HEK293 (cell line): ENCODE results near the gene NCK2.

ENCODE experiments used
- CTCF ChIA-PET: fragments of 350-600 bp; formaldehyde crosslinking; extraction: SDS; loops from one replicate; lab custom pipeline; 2021; ENCODE audit warnings: antibody characterized with exemption; lab: Yijun Ruan, JAX
- POLR2A ChIA-PET: fragments of 300-600 bp; formaldehyde crosslinking; extraction: SDS; loops from one replicate; lab custom pipeline; 2020; ENCODE audit warnings: antibody characterized with exemption, inconsistent platforms; lab: Yijun Ruan, JAX
- H3K27ac ChIP-seq: fragments of 200-500 bp; sonication (Bioruptor generic); 2 replicates; pipeline ENCODE4 v1.5.1; 2014; ENCODE audit warnings: low read depth, low read length, control low read depth, inconsistent platforms; ENCODE audit errors: extremely low read depth
- H3K36me3 ChIP-seq, 2 experiments: fragments of 200-500 bp in 1 of 2; sonication (Bioruptor generic) in 1 of 2; 1 replicate in 1 of 2; 2 replicates in 1 of 2; pipeline ENCODE4 v1.5.1; 2014 to 2017; ENCODE audit warnings: inconsistent platforms in 2 of 2, low read length in 2 of 2; ENCODE audit not compliant: control insufficient read depth in 2 of 2, insufficient read depth in 1 of 2
- H3K4me1 ChIP-seq: fragments of 200-500 bp; sonication (Bioruptor generic); 2 replicates; pipeline ENCODE4 v1.5.1; 2014; ENCODE audit warnings: mild to moderate bottlenecking, low read length, inconsistent platforms; ENCODE audit not compliant: control insufficient read depth, insufficient read depth
- H3K4me3 ChIP-seq: 2 replicates; pipeline ENCODE4 v1.5.1; 2011; ENCODE audit warnings: low read depth, mild to moderate bottlenecking, control low read depth, low read length, moderate library complexity
- H3K9me3 ChIP-seq: fragments of 200-500 bp; sonication (Bioruptor generic); 2 replicates; pipeline ENCODE4 v1.5.1; 2014; ENCODE audit warnings: low read depth, low read length, inconsistent platforms; ENCODE audit not compliant: control insufficient read depth, insufficient read depth
- KLF8 ChIP-seq: fragments of 450-650 bp; formaldehyde crosslinking; IDR thresholded peaks from 2 replicates; pipeline ENCODE4 v1.5.1; 2016; ENCODE audit warnings: missing biosample characterization, missing genetic modification characterization
- OSR2 ChIP-seq: fragments of 450-650 bp; formaldehyde crosslinking; IDR thresholded peaks from 2 replicates; pipeline ENCODE4 v1.5.1; 2016; ENCODE audit warnings: missing biosample characterization, missing genetic modification characterization
- REPIN1 ChIP-seq: fragments of 450-650 bp; formaldehyde crosslinking; IDR thresholded peaks from 2 replicates; pipeline ENCODE4 v1.5.1; 2017; ENCODE audit warnings: missing biosample characterization, missing genetic modification characterization, low read depth
- ZIC2 ChIP-seq: fragments of 450-650 bp; formaldehyde crosslinking; IDR thresholded peaks from 2 replicates; pipeline ENCODE4 v1.5.1; 2016; ENCODE audit warnings: missing biosample characterization, missing genetic modification characterization
- ZNF133 ChIP-seq: fragments of 450-650 bp; formaldehyde crosslinking; IDR thresholded peaks from 2 replicates; pipeline ENCODE4 v1.5.1; 2016; ENCODE audit warnings: missing biosample characterization, missing genetic modification characterization
- ZNF16 ChIP-seq: fragments of 450-650 bp; formaldehyde crosslinking; IDR thresholded peaks from 2 replicates; pipeline ENCODE4 v1.5.1; 2016; ENCODE audit warnings: low read depth, missing biosample characterization, missing genetic modification characterization
- ZNF2 ChIP-seq: fragments of 450-650 bp; formaldehyde crosslinking; IDR thresholded peaks from 2 replicates; pipeline ENCODE4 v1.5.1; 2016; ENCODE audit warnings: missing biosample characterization, missing genetic modification characterization
- ZNF221 ChIP-seq: fragments of 450-650 bp; formaldehyde crosslinking; IDR thresholded peaks from 2 replicates; pipeline ENCODE4 v1.5.1; 2017; ENCODE audit warnings: missing biosample characterization, missing genetic modification characterization, borderline replicate concordance
- ZNF292 ChIP-seq: fragments of 450-650 bp; formaldehyde crosslinking; IDR thresholded peaks from 2 replicates; pipeline ENCODE4 v1.5.1; 2016; ENCODE audit warnings: low read depth, missing biosample characterization, missing genetic modification characterization, borderline replicate concordance
- ZNF324 ChIP-seq: fragments of 450-650 bp; formaldehyde crosslinking; IDR thresholded peaks from 2 replicates; pipeline ENCODE4 v1.5.1; 2016; ENCODE audit warnings: missing biosample characterization, missing genetic modification characterization
- ZNF335 ChIP-seq: fragments of 450-650 bp; formaldehyde crosslinking; conservative IDR thresholded peaks from 2 replicates; pipeline ENCODE4 v1.5.1; 2016; ENCODE audit warnings: missing biosample characterization, missing genetic modification characterization
- ZNF521 ChIP-seq: fragments of 450-650 bp; formaldehyde crosslinking; IDR thresholded peaks from 2 replicates; pipeline ENCODE4 v1.5.1; 2017; ENCODE audit warnings: missing biosample characterization, mild to moderate bottlenecking, missing genetic modification characterization
- ZNF558 ChIP-seq: fragments of 450-650 bp; formaldehyde crosslinking; IDR thresholded peaks from 2 replicates; pipeline ENCODE4 v1.5.1; 2016; ENCODE audit warnings: missing biosample characterization, missing genetic modification characterization
- ZNF623 ChIP-seq: fragments of 450-650 bp; formaldehyde crosslinking; IDR thresholded peaks from 2 replicates; pipeline ENCODE4 v1.5.1; 2016; ENCODE audit warnings: missing biosample characterization, missing genetic modification characterization
- ZNF624 ChIP-seq: fragments of 450-650 bp; formaldehyde crosslinking; IDR thresholded peaks from 2 replicates; pipeline ENCODE4 v1.5.1; 2017; ENCODE audit warnings: missing biosample characterization, missing genetic modification characterization
- ZNF747 ChIP-seq: fragments of 450-650 bp; formaldehyde crosslinking; IDR thresholded peaks from 2 replicates; pipeline ENCODE4 v1.5.1; 2016; ENCODE audit warnings: missing biosample characterization, missing genetic modification characterization
- ZNF776 ChIP-seq: fragments of 450-650 bp; formaldehyde crosslinking; IDR thresholded peaks from 2 replicates; pipeline ENCODE4 v1.5.0; 2017; ENCODE audit warnings: missing biosample characterization, missing genetic modification characterization, borderline replicate concordance
- ZSCAN16 ChIP-seq: fragments of 450-650 bp; formaldehyde crosslinking; IDR thresholded peaks from 2 replicates; pipeline ENCODE4 v1.5.1; 2016; ENCODE audit warnings: missing biosample characterization, missing genetic modification characterization
- TF ChIP-seq, protein P1 (sequence below): fragments of 450-650 bp; IDR thresholded peaks from 2 replicates; pipeline ENCODE4 v1.5.1; 2018; ENCODE audit warnings: missing biosample characterization, mild to moderate bottlenecking, missing genetic modification characterization
- TF ChIP-seq, protein P2 (sequence below): fragments of 450-650 bp; formaldehyde crosslinking; IDR thresholded peaks from 2 replicates; pipeline ENCODE4 v1.5.1; 2016; ENCODE audit warnings: missing biosample characterization, missing genetic modification characterization
- TF ChIP-seq, protein P3 (sequence below): fragments of 450-650 bp; formaldehyde crosslinking; IDR thresholded peaks from 2 replicates; pipeline ENCODE4 v1.5.1; 2017; ENCODE audit warnings: missing biosample characterization, missing genetic modification characterization
- TF ChIP-seq, protein P4 (sequence below): fragments of 450-650 bp; formaldehyde crosslinking; IDR thresholded peaks from 2 replicates; pipeline ENCODE4 v1.5.1; 2016; ENCODE audit warnings: missing biosample characterization, missing genetic modification characterization
- TF ChIP-seq, protein P5 (sequence below): fragments of 450-650 bp; formaldehyde crosslinking; IDR thresholded peaks from 2 replicates; pipeline ENCODE4 v1.5.1; 2016; ENCODE audit warnings: missing biosample characterization, missing genetic modification characterization
- TF ChIP-seq, protein P6 (sequence below): fragments of 450-650 bp; formaldehyde crosslinking; IDR thresholded peaks from 2 replicates; pipeline ENCODE4 v1.5.1; 2016; ENCODE audit warnings: missing biosample characterization, missing genetic modification characterization
- TF ChIP-seq, protein P7 (sequence below): fragments of 450-650 bp; formaldehyde crosslinking; IDR thresholded peaks from 2 replicates; pipeline ENCODE4 v1.5.1; 2016; ENCODE audit warnings: missing biosample characterization, missing genetic modification characterization

NCK2 gene

DNA sequence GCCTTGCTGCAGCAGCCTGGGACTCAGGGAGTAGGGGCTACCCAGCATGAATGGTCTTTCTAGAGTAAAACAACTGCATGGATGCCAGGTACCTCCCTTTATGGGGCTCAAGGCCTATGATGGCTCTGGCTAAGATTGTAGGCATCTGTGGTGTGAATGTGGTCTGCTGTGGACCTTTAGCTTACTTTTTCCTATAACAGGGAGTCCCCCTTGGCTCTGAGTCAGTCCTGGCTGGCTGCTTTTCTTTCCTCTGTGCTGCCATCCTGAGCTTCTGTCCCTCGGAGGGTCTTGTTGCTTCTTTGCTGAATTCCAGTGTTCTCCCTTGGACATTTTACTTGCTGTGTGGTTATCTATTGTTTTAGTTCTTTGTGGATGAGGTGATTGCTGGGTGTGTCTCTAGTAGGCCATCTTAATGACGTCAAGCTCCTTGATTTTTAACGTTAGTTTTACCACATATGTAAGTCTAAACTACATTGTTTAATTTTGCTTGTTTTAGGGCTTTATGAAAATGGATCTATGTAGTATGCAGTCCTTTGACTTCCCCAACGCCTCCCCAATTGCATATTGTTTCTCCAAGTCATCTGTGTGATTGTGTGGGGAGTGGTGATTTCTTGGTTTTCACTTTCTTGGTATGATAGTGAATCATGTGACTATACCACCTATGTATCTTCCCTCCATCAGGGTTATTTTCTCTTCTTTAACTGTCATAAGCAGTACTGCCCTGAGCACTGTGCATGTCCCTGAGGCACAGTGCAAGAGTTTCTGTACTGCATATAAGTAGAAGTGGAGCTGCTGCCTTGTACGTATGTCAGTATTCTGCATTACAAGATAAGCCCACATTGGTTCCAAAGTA is 92.4 kb downstream of the NCK2 start:
- TF ChIP-seq ZNF558 (tag by site-specific recombination) (no peak), ZNF324 (tag by site-specific recombination) (no peak), ZNF133 (peak; percentile 5; the same call in 1 of the 2 replicates), ZNF623 (no peak), ZNF747 (tag by site-specific recombination) (no peak), ZNF292 (tag by site-specific recombination) (no peak)
- TF ChIP-seq, protein P1, sequence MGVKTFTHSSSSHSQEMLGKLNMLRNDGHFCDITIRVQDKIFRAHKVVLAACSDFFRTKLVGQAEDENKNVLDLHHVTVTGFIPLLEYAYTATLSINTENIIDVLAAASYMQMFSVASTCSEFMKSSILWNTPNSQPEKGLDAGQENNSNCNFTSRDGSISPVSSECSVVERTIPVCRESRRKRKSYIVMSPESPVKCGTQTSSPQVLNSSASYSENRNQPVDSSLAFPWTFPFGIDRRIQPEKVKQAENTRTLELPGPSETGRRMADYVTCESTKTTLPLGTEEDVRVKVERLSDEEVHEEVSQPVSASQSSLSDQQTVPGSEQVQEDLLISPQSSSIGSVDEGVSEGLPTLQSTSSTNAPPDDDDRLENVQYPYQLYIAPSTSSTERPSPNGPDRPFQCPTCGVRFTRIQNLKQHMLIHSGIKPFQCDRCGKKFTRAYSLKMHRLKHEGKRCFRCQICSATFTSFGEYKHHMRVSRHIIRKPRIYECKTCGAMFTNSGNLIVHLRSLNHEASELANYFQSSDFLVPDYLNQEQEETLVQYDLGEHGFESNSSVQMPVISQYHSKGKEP (tag by site-specific recombination), result no peak
- TF ChIP-seq, protein P2, sequence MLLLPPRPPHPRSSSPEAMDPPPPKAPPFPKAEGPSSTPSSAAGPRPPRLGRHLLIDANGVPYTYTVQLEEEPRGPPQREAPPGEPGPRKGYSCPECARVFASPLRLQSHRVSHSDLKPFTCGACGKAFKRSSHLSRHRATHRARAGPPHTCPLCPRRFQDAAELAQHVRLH (tag by site-specific recombination), result no peak
- TF ChIP-seq, protein P3, sequence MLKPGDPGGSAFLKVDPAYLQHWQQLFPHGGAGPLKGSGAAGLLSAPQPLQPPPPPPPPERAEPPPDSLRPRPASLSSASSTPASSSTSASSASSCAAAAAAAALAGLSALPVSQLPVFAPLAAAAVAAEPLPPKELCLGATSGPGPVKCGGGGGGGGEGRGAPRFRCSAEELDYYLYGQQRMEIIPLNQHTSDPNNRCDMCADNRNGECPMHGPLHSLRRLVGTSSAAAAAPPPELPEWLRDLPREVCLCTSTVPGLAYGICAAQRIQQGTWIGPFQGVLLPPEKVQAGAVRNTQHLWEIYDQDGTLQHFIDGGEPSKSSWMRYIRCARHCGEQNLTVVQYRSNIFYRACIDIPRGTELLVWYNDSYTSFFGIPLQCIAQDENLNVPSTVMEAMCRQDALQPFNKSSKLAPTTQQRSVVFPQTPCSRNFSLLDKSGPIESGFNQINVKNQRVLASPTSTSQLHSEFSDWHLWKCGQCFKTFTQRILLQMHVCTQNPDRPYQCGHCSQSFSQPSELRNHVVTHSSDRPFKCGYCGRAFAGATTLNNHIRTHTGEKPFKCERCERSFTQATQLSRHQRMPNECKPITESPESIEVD, result no peak
- no peaks in the 10 kb centered on the region for H3K36me3 ChIP-seq
- H3K4me1 ChIP-seq, result no peaks in the 10 kb centered on the region
- no peaks in the 10 kb centered on the region; the same call in 1 of the 2 replicates for H3K9me3 ChIP-seq
- no peak overlapping the region for H3K27ac ChIP-seq
- POLR2A ChIA-PET, result no interaction called here
- H3K4me3 ChIP-seq, result no peak overlapping the region
- CTCF ChIA-PET, result no interaction called here

DNA sequence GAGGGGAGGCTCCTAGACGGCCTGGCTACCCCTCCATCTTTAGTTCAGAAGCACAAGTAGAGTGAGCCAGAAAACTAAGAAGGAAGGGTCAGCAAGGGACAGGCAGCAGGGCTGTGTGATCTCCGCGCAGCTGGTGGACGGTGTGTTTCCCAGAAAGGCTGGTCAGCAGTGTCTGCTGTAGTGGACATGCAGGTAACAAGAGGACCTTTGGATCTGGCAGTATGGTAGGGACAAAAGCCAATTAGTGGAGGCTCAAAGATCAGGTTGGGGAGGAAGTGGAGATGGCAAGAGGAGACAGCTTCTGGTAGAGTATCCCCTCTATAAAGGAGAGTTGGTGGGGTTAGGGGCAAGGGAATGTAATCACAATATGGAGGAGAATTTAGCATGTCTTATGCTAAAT is 95.1 kb downstream of the NCK2 start:
- Histone ChIP-seq H3K36me3 (no peaks in the 10 kb centered on the region), H3K4me1 (0 out of 2 replicates have a peak, but pooled peaks cover 4% of the 10 kb centered on the region), H3K9me3 (no peaks in the 10 kb centered on the region; the same call in 1 of the 2 replicates), H3K27ac (no peak overlapping the region), H3K4me3 (no peak overlapping the region)
- POLR2A ChIA-PET, result no interaction called here
- CTCF ChIA-PET, result no interaction called here
- TF ChIP-seq, protein P4, sequence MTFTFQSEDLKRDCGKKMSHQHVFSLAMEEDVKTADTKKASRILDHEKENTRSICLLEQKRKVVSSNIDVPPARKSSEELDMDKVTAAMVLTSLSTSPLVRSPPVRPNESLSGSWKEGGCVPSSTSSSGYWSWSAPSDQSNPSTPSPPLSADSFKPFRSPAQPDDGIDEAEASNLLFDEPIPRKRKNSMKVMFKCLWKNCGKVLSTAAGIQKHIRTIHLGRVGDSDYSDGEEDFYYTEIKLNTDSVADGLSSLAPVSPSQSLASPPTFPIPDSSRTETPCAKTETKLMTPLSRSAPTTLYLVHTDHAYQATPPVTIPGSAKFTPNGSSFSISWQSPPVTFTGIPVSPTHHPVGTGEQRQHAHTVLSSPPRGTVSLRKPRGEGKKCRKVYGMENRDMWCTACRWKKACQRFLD (tag by site-specific recombination), result no peak
- TF ChIP-seq, protein P5, sequence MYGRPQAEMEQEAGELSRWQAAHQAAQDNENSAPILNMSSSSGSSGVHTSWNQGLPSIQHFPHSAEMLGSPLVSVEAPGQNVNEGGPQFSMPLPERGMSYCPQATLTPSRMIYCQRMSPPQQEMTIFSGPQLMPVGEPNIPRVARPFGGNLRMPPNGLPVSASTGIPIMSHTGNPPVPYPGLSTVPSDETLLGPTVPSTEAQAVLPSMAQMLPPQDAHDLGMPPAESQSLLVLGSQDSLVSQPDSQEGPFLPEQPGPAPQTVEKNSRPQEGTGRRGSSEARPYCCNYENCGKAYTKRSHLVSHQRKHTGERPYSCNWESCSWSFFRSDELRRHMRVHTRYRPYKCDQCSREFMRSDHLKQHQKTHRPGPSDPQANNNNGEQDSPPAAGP (tag by site-specific recombination), result no peak
- TF ChIP-seq ZSCAN16 (no peak), ZNF521 (tag by site-specific recombination) (no peak), ZNF2 (tag by site-specific recombination) (no peak), ZNF16 (tag by site-specific recombination) (no peak), ZNF624 (tag by site-specific recombination) (no peak), ZNF776 (tag by site-specific recombination) (no peak), ZNF221 (tag by site-specific recombination) (no peak), OSR2 (no peak), ZNF335 (tag by site-specific recombination) (no peak), KLF8 (no peak), ZIC2 (no peak), REPIN1 (tag by site-specific recombination) (no peak)
- TF ChIP-seq, protein P6, sequence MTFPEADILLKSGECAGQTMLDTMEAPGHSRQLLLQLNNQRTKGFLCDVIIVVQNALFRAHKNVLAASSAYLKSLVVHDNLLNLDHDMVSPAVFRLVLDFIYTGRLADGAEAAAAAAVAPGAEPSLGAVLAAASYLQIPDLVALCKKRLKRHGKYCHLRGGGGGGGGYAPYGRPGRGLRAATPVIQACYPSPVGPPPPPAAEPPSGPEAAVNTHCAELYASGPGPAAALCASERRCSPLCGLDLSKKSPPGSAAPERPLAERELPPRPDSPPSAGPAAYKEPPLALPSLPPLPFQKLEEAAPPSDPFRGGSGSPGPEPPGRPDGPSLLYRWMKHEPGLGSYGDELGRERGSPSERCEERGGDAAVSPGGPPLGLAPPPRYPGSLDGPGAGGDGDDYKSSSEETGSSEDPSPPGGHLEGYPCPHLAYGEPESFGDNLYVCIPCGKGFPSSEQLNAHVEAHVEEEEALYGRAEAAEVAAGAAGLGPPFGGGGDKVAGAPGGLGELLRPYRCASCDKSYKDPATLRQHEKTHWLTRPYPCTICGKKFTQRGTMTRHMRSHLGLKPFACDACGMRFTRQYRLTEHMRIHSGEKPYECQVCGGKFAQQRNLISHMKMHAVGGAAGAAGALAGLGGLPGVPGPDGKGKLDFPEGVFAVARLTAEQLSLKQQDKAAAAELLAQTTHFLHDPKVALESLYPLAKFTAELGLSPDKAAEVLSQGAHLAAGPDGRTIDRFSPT (tag by site-specific recombination), result no peak
- TF ChIP-seq, protein P7, sequence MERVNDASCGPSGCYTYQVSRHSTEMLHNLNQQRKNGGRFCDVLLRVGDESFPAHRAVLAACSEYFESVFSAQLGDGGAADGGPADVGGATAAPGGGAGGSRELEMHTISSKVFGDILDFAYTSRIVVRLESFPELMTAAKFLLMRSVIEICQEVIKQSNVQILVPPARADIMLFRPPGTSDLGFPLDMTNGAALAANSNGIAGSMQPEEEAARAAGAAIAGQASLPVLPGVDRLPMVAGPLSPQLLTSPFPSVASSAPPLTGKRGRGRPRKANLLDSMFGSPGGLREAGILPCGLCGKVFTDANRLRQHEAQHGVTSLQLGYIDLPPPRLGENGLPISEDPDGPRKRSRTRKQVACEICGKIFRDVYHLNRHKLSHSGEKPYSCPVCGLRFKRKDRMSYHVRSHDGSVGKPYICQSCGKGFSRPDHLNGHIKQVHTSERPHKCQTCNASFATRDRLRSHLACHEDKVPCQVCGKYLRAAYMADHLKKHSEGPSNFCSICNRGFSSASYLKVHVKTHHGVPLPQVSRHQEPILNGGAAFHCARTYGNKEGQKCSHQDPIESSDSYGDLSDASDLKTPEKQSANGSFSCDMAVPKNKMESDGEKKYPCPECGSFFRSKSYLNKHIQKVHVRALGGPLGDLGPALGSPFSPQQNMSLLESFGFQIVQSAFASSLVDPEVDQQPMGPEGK (tag by site-specific recombination), result no peak
